ENCODE results near the gene PNP.
"Not testable (repeated sequence)": the region's sequence is repeated elsewhere in the genome, so short reads cannot be mapped to it uniquely, and the experiment has no call there.

The PNP gene

DNA sequence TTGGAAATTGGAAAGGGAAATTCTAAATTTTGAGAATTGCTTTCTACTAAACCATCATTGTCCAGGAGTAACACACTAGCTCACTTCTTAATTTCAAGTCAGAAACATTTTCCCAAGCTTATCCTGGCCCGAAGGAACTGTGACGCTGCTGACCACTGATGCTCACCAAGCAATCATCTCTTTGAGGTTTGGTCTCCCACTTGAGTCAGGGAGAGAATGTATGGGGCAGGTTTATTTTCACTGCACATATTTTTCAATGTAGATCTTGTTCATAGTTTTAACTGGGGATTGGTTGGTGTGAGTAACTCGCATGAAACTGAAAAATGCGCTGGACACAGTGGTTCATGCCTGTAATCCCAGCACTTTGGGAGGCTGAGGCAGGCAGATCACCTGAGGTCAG lies 23.3 kb downstream of the PNP start:
- DNase-seq (ENCODE audit: low spot score): no peak

- no peak for DNase-seq (ENCODE audit: low spot score)
These were observed 24.4 kb downstream of the PNP start for GRCh38 chr14:20493634-20494033.

DNA sequence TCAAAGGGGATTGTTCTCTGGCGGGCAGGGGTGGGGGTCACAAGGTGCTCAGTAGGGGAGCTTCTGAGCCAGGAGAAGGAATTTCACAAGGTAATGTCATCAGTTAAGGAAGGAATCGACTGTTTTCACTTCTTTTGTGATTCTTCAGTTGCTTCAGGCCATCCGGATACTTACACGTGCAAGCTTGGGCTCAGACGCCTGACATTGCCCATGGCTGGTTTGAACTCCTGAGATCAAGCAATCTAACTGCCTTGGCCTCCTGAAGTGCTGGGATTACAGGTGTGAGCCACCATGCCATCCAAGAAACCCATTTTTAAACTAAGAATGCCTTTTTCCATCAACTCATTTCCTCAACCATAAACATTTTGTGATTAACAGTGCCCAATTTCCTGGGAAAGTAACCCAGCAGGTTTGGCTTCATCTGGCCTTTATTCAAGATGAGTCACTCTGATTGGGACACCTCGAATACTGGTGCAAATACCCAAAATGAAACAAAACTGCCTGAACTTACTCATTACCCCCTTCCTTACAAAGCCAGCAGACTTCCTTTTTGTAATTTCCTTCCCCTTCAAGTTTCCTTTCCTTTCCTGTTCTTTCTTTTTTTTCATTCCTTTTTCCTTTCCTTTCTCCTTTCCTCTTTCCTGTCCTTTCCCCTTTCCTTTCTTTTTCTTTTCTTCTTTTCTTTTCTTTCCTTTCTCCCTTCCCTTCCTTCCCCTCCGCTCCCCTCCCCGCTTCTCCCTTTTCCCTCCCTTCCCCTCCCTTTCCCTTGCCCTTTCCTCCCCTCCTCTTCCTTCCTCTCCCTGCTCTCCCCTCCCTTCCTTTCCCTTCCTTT lies 25.9 kb downstream of the PNP start:
- no peak for DNase-seq (ENCODE audit: low spot score)

GRCh38 chr14:20498622-20499021 lies 29.4 kb downstream of the PNP start:
- DNase-seq (ENCODE audit: low spot score): no peak

- no peak for DNase-seq (ENCODE audit: low spot score)
These were observed 29.9 kb downstream of the PNP start for GRCh38 chr14:20499108-20499507.

GRCh38 chr14:20499881-20500280 lies 30.7 kb downstream of the PNP start:
- no peak for DNase-seq (ENCODE audit: low spot score)

- DNase-seq (ENCODE audit: low spot score): no peak
These were observed 32.1 kb downstream of the PNP start for GRCh38 chr14:20501346-20501745.

- DNase-seq (ENCODE audit: low spot score): no peak
These were observed 34.7 kb downstream of the PNP start for GRCh38 chr14:20503898-20504297.

- not testable (repeated sequence) for DNase-seq (ENCODE audit: low spot score)
These were observed 37.1 kb downstream of the PNP start for GRCh38 chr14:20506276-20506675.

- not testable (repeated sequence) for DNase-seq (ENCODE audit: low spot score)
These were observed 37.5 kb downstream of the PNP start for GRCh38 chr14:20506752-20507151.

DNA sequence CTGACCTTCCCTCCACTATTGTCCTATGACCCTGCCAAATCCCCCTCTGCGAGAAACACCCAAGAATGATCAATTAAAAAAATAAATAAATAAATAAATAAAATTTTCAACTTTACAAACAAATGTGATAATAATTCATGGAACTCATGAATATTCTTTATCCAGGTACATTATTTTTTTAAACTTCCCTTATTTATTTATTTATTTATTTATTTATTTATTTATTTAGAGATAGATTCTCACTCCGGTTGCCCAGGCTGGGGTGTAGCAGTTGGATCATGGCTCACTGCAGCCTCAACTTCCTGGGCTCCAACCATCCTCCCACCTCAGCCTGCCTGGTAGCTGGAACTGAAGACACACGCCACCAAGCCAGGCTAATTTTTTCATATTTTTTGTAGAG lies 38.3 kb downstream of the PNP start:
- DNase-seq (ENCODE audit: low spot score): not testable (repeated sequence)

DNA sequence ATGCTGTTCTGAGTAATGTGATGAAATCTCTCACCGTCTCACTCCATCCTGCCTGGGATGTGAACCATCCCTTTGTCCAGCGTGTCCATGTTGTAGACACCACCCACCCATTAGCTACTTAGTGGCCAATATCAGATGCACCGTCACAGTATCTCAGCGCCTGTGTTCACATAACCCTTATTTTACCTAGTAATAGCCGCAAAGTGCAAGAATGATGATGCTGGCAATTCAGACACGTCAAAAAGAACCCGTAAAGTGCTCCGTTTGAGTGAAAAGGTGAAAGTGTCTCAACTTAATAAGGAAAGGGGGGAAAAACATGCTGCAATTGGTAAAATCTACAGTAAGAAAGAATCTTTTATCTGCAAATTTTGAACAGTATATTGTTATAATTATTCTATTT lies 39.2 kb downstream of the PNP start:
- no peak for DNase-seq (ENCODE audit: low spot score)

DNA sequence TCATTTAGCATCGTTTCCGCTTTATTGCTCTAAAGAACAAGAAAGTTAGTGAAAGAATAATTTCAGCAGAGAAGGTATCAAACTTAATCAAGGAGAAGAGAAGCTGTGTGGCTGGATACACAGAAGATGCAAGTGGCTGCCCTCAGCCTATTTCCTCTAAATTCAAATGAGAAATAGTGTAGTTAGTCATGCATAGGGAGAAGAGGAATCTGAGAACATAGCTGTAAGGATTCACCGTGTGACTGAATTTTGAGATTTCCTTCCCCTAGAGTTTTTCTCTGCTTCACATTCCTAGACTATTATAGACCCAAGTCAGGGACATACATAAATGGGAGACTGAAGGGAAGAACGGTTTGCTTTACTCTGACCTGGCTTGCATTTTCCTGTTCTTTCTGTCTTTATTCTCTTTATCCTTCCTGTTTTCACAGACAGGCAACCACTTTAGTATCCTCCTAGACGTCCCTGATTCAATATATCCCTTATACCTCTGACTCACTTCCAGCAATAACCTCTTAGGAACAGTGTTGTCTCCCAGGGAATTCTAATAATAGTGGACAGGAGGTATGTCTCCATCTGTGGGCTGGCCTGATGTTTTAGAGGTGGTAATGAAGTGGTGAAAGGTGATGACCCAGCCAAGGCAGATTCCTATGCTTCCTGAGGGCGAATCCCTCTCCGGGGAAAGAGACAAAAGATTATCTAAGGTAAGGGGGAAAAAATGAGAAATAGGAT lies 43.1 kb downstream of the PNP start:
- DNase-seq (ENCODE audit: low spot score): no peak

DNA sequence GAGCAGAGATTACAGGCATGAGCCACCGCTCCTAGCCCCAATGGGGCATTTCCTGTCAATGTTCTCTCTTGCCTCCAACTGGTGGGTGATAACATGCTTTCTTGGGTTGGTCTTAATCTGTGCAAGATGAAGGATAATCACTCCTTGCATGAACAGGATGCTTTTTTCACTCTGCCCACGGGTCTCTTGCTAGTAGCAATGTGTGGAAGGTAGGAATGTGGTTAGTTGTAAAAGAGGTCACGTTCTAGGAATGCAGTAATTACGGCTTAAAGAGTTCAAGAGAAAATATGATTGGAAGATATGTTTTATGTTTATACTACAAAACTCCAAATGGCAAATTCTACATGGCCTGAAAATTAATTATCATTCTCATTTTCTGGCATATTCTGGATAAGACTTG lies 46.6 kb downstream of the PNP start:
- DNase-seq (ENCODE audit: low spot score): no peak

DNA sequence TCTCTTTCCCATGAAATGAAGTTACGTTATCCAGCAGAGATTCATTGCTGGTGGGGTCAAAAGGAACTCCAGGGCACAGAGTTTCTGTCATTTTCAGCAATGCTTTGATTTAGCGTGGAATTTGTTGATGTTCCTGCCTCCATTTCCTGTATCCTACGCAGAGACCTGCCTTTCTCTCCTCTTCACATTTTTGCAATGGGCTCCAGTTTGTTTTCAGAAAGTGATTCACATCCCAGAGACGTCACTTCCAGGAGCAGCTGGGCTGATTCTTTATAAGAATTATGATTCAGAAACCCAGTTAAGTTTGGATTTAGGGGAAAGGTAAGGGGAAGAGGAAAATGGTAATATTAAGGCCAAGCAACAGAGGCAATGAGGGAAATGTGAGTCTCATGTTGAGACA lies 47.7 kb downstream of the PNP start:
- no peak for DNase-seq (ENCODE audit: low spot score)

DNA sequence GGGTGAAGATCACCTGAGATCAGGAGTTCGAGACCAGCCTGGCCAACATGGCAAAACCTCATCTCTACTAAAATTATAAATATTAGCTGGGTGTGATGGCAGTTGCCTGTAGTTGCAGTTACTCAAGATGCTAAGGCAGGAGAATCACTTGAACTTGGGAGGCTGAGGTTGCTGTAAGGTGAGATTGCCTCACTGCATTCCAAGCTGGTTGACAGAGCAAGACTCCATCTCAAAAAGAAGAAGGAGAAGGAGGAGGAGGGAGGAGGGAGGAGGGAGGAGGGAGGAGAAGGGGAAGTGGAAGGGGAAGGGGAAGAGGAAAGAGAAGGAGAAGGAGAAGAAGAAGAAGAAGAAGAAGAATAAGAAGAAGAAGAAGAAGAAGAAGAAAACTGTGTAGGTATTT lies 53.1 kb downstream of the PNP start:
- DNase-seq (ENCODE audit: low spot score): no peak

DNA sequence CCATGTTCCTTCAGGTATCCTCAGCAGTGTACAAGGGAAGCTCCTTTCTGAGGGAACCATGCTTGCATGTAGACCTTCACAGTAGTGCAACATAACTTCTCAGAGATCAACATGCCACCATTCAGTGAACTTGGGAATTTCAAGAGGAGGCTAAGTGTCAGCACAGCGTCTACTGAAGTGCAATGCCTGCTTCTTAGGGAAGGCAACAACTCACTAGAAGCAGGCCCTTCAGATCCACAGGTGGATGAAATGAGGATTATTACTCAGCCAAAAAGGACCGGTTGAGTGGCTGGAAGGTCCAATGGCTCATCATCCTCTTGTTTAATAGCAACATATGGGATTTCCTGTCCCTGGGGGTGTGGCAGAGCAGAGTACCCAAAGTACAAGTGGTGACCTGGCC lies 54.8 kb downstream of the PNP start:
- DNase-seq (ENCODE audit: low spot score): no peak

Measured in D341Med (cell line).